ENCODE data around the gene MED27. TPM values are rescaled to one million over a fixed set of nuclear protein-coding genes. Genes with fewer than 3 reads are reported as not detected.

Gene MED27
- total and polyA plus RNA-seq, 2 of the 4 experiments (the other 2 are of a cell fraction), result 50.2 to 63.4 TPM

DNA sequence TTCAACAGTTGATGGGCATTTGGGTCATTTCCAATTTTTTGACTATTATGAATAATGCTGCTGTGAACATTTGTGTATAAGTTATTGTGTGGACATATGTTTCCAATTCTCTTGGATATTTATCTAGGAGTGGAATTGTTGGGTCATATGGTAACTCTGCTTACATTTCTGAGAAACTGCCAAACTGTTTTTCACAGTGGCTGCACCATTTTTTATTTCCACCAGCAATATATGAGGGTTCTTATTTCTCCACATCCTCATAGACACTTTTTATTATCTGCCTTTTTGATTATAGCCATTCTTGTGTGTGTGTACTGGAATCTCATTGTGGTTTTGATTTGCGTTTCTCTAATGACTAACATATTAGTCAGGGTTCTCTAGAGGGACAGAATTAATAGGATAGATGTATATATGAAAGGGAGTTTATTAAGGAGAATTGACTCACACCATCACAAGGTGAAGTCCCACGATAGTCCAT, 14.7 kb upstream of the MED27 start:
- BruUV-seq (replicated peaks), result no TSS peak
- WGBS, 2 experiments (ENCODE audit: extremely low coverage in 2 of 2, insufficient read length in 1 of 2), result no CpG with 5 or more reads among the region's 2 CpGs
- H4K91ac ChIP-seq (ENCODE audit: insufficient read depth, low read depth, low read length), result no peak overlapping the region
- dilution Hi-C loops (cut with HindIII; ENCODE audit: low sequenced_read_pairs, unreplicated experiment) (no loop called here), in situ Hi-C loops (cut with MboI; ENCODE audit: low sequenced_read_pairs) (no loop called here), intact Hi-C loops (cut with micrococcal nuclease) (no loop called here)
- H3K14ac ChIP-seq (replicated peaks; ENCODE audit: low read depth, low read length), result no peak overlapping the region
- H3K4me3 ChIP-seq (ENCODE audit: insufficient read depth, low read depth, low read length), result no peak overlapping the region
- H3K23ac ChIP-seq (ENCODE audit: low read depth, low read length), result no peak overlapping the region
- no peak overlapping the region for H2AK9ac ChIP-seq (replicated peaks; ENCODE audit: low read depth, low read length, poor library complexity)
- ATAC-seq (ENCODE audit: low read depth), result peak; percentile 94
- peak; percentile 95 for DNase-seq
- H3K36me3 ChIP-seq (ENCODE audit: control insufficient read depth, insufficient read depth, low read length), result no peaks in the 10 kb centered on the region
- H2BK5ac ChIP-seq (ENCODE audit: low read depth, low read length, poor library complexity, severe bottlenecking), result no peak overlapping the region
- ChIA-PET CTCF (no interaction called here), POLR2A (ENCODE audit: unreplicated experiment) (no interaction called here)
- H4K20me1 ChIP-seq (ENCODE audit: insufficient read depth, low read length), result peaks cover 5% of the 10 kb centered on the region; the same call in 1 of the 2 replicates
- no peak overlapping the region for H2BK15ac ChIP-seq (ENCODE audit: low read depth, low read length)
- no peak overlapping the region for H3K56ac ChIP-seq (ENCODE audit: extremely low read depth, insufficient read depth, low read length)
- TF ChIP-seq FOS (IDR thresholded peaks at IDR 0.05; ENCODE audit: low read depth, low read length), result peak; percentile 44
- TF ChIP-seq CEBPB (IDR thresholded peaks at IDR 0.05; ENCODE audit: low read depth, low read length), result no peak
- H2BK120ac ChIP-seq (ENCODE audit: low read depth, low read length), result no peak overlapping the region
- no peak overlapping the region for H3K27ac ChIP-seq (ENCODE audit: insufficient read depth, low read length)
- H2BK20ac ChIP-seq (ENCODE audit: low read depth, low read length), result no peak overlapping the region
- H4K8ac ChIP-seq (ENCODE audit: low read depth in 2 of 2, low read length in 2 of 2), result no peak overlapping the region
- no peaks in the 10 kb centered on the region for H3K79me1 ChIP-seq (ENCODE audit: low read depth in 1 of 2, low read length in 2 of 2)
- H3K4me2 ChIP-seq (ENCODE audit: low read depth, low read length), result no peak overlapping the region
- no peak overlapping the region for H2AFZ ChIP-seq (replicated peaks; ENCODE audit: low read length, poor library complexity)
- H2AK5ac ChIP-seq (ENCODE audit: low read depth, low read length), result no peak overlapping the region
- H3K9me3 ChIP-seq (ENCODE audit: control insufficient read depth, insufficient read depth, low read length), result no peaks in the 10 kb centered on the region
- H3K27me3 ChIP-seq (ENCODE audit: control insufficient read depth, insufficient read depth, low read length), result peaks cover 30% of the 10 kb centered on the region
- no peak overlapping the region for H3K9ac ChIP-seq (ENCODE audit: low read depth, low read length)
- H3K18ac ChIP-seq (ENCODE audit: low read depth, low read length), result no peak overlapping the region
- H4K5ac ChIP-seq (ENCODE audit: low read depth, low read length), result no peak overlapping the region
- H3K9me1 ChIP-seq (ENCODE audit: insufficient read depth, low read length), result peaks cover 7% of the 10 kb centered on the region
- H3K4me1 ChIP-seq (ENCODE audit: control insufficient read depth, insufficient read depth, low read length), result no peaks in the 10 kb centered on the region
- H3K4ac ChIP-seq (ENCODE audit: low read depth, low read length), result no peak overlapping the region
